Measurements from ENCODE around the gene SLC29A3. TPM values are rescaled to one million over a fixed set of nuclear protein-coding genes. Genes with fewer than 3 reads are reported as not detected.

The SLC29A3 gene
- total RNA-seq, 3 donors from 2014 or later = 5.6 to 12.0 (median 6.2) TPM

GRCh38 chr10:71317739-71318138 is 1.3 kb upstream of the SLC29A3 start:
- Histone ChIP-seq H3K4me1 (peaks cover 2 to 15% of the 10 kb centered on the region in 2 donors), H3K27me3 (no peaks in the 10 kb centered on the region), H3K27ac (no peak overlapping the region), H3K4me3 (no peak overlapping the region), H3K36me3 (no peaks in the 10 kb centered on the region), H3K9me3 (no peaks in the 10 kb centered on the region)
- DNase-seq (ENCODE audit: low spot score in 2 of 2) = no peak
- TF ChIP-seq POLR2A (IDR thresholded peaks at IDR 0.05) = no peak
- TF ChIP-seq, protein P1, sequence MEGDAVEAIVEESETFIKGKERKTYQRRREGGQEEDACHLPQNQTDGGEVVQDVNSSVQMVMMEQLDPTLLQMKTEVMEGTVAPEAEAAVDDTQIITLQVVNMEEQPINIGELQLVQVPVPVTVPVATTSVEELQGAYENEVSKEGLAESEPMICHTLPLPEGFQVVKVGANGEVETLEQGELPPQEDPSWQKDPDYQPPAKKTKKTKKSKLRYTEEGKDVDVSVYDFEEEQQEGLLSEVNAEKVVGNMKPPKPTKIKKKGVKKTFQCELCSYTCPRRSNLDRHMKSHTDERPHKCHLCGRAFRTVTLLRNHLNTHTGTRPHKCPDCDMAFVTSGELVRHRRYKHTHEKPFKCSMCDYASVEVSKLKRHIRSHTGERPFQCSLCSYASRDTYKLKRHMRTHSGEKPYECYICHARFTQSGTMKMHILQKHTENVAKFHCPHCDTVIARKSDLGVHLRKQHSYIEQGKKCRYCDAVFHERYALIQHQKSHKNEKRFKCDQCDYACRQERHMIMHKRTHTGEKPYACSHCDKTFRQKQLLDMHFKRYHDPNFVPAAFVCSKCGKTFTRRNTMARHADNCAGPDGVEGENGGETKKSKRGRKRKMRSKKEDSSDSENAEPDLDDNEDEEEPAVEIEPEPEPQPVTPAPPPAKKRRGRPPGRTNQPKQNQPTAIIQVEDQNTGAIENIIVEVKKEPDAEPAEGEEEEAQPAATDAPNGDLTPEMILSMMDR (IDR thresholded peaks at IDR 0.05) = no peak
- TF ChIP-seq POLR2AphosphoS5 (IDR thresholded peaks at IDR 0.05) = no peak
- intact Hi-C loops (cut with DNase I; ENCODE audit: low total_unique reads) = no loop called here

DNA sequence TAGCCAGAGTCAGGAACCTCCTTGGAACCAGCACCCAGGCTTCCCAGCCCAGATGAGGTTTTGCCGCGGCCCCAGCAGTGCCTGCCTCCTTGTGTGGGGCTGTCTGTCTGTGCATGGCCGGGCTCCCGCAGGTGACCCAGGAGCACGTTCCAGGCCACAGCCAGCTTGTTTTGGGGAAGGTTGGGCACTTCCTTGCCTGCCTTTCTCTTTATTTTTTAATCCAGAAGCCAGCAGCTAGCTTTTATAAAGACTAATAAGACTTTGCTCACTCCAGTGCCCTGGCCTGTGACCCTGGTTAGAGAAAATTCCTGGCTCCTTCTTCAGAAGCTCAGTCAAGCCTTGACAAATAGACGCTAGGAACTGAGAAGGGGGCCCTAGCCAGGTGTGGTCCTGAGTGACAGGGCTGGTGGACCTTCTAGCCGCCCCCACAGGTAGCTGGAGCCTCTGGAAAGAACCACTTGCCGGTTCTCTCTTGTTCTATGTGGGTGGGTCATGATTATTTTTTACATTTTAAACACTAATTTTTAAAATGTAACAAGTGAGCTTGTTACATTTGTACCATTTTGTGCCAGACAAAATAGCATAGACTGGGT is 837 bp downstream of the SLC29A3 start:
- no peaks in the 10 kb centered on the region for H3K27me3 ChIP-seq
- intact Hi-C loops (cut with DNase I; ENCODE audit: low total_unique reads) = no loop called here
- peaks cover 2 to 10% of the 10 kb centered on the region in 2 donors for H3K4me1 ChIP-seq
- no peaks in the 10 kb centered on the region for H3K36me3 ChIP-seq
- TF ChIP-seq POLR2AphosphoS5 (IDR thresholded peaks at IDR 0.05) = no peak
- TF ChIP-seq, protein P1 (IDR thresholded peaks at IDR 0.05) = no peak
- no peak for TF ChIP-seq POLR2A (IDR thresholded peaks at IDR 0.05)
- peak overlapping the region; percentile 85 to 91 for H3K27ac ChIP-seq
- H3K9me3 ChIP-seq = no peaks in the 10 kb centered on the region
- DNase-seq (ENCODE audit: low spot score in 2 of 2) = no peak
- H3K4me3 ChIP-seq = peak overlapping the region; percentile 74 to 90 (median 75)

GRCh38 chr10:71320592-71320991 is 1.5 kb downstream of the SLC29A3 start:
- Histone ChIP-seq H3K4me1 (peaks cover 2 to 10% of the 10 kb centered on the region in 2 donors), H3K4me3 (no peak overlapping the region), H3K27ac (no peak overlapping the region), H3K27me3 (no peaks in the 10 kb centered on the region), H3K9me3 (no peaks in the 10 kb centered on the region), H3K36me3 (no peaks in the 10 kb centered on the region)
- intact Hi-C loops (cut with DNase I; ENCODE audit: low total_unique reads) = no loop called here
- TF ChIP-seq, protein P1 (IDR thresholded peaks at IDR 0.05) = no peak
- TF ChIP-seq POLR2AphosphoS5 (IDR thresholded peaks at IDR 0.05) = no peak
- TF ChIP-seq POLR2A (IDR thresholded peaks at IDR 0.05) = no peak
- DNase-seq (ENCODE audit: low spot score in 2 of 2) = no peak

GRCh38 chr10:71321386-71321785 is 2.3 kb downstream of the SLC29A3 start:
- intact Hi-C loops (cut with DNase I; ENCODE audit: low total_unique reads) = no loop called here
- TF ChIP-seq POLR2AphosphoS5 (IDR thresholded peaks at IDR 0.05) = no peak
- TF ChIP-seq POLR2A (IDR thresholded peaks at IDR 0.05) = no peak
- TF ChIP-seq, protein P1 (IDR thresholded peaks at IDR 0.05) = no peak
- DNase-seq (ENCODE audit: low spot score in 2 of 2) = no peak

GRCh38 chr10:71323407-71323806 is 4.3 kb downstream of the SLC29A3 start:
- no peaks in the 10 kb centered on the region for H3K27me3 ChIP-seq
- H3K36me3 ChIP-seq = no peaks in the 10 kb centered on the region
- H3K9me3 ChIP-seq = no peaks in the 10 kb centered on the region
- H3K27ac ChIP-seq = no peak overlapping the region
- TF ChIP-seq, protein P1 (IDR thresholded peaks at IDR 0.05) = no peak
- no peak for TF ChIP-seq POLR2AphosphoS5 (IDR thresholded peaks at IDR 0.05)
- TF ChIP-seq POLR2A (IDR thresholded peaks at IDR 0.05) = no peak
- peaks cover 2 to 10% of the 10 kb centered on the region in 2 donors for H3K4me1 ChIP-seq
- DNase-seq (ENCODE audit: low spot score in 2 of 2) = no peak
- H3K4me3 ChIP-seq = no peak overlapping the region
- intact Hi-C loops (cut with DNase I; ENCODE audit: low total_unique reads) = no loop called here

More at GRCh38 chr10:71321386-71321785, 2.3 kb downstream of the SLC29A3 start:
- H3K27ac ChIP-seq = no peak overlapping the region
- no peak overlapping the region for H3K4me3 ChIP-seq
- no peaks in the 10 kb centered on the region for H3K9me3 ChIP-seq
- no peaks in the 10 kb centered on the region for H3K36me3 ChIP-seq
- no peaks in the 10 kb centered on the region for H3K27me3 ChIP-seq
- H3K4me1 ChIP-seq = peaks cover 2 to 10% of the 10 kb centered on the region in 2 donors

Measured in breast epithelium (tissue), 4 donors.